Right ventricle myocardium superior (tissue), 1 donor: ENCODE data around the gene COTL1. TPM values are rescaled to one million over a fixed set of nuclear protein-coding genes. Genes with fewer than 3 reads are reported as not detected.
A peak's percentile ranks its signal among the peaks of the same experiment; 100 is the strongest.

Experiments
- ATAC-seq: fragments of 200-7000 bp; cut with Tn5 transposase; one replicate; pipeline ENCODE4 v1.9.1; 2020; ENCODE audit warnings: mild to moderate bottlenecking; ENCODE audit not compliant: poor library complexity
- DNase-seq: peaks from one replicate; pipeline ENCODE4 v3.0.0-alpha.2; 2020
- intact Hi-C: fragments of 100-400 bp; cut with DNase I; formaldehyde crosslinking; loops from one replicate; pipeline ENCODE4 v1.11.2; 2022
- total RNA-seq: library from RNA; stranded (reverse); fragmentation: NEBNext Ultra II Directional; extraction: Animal tissue kit (Norgen Biotek cat#: 25700); gene quantifications from one replicate; pipeline ENCODE4 v1.2.1, GENCODE V29; 2021
- donor health status: DM: no; HTN: yes; CAD: no; lungs with severe emphysema.

The COTL1 gene
- total RNA-seq, 1 donor from 2014 or later: 14.4 TPM

GRCh38 chr16:84618581-84619460 lies 943 bp upstream of the COTL1 start:
- DNase-seq: no peak
- intact Hi-C loops: no loop called here
- no peak for ATAC-seq

GRCh38 chr16:84617041-84617790 lies 662 bp downstream of the COTL1 start:
- ATAC-seq: peak; percentile 7
- intact Hi-C loops: no loop called here
- peak; percentile 66 for DNase-seq

- intact Hi-C loops: no loop called here
These were observed 1.4 kb downstream of the COTL1 start for GRCh38 chr16:84616515-84616914.

GRCh38 chr16:84614968-84615813 lies 2.7 kb downstream of the COTL1 start:
- intact Hi-C loops: no loop called here
- no peak for ATAC-seq
- DNase-seq: no peak

More at GRCh38 chr16:84616515-84616914, 1.4 kb downstream of the COTL1 start:
- no peak for DNase-seq
- no peak for ATAC-seq

GRCh38 chr16:84614623-84614967 lies 3.3 kb downstream of the COTL1 start:
- ATAC-seq (no peak), DNase-seq (no peak)
- intact Hi-C loops: no loop called here

GRCh38 chr16:84614073-84614459 lies 3.8 kb downstream of the COTL1 start:
- intact Hi-C loops: no loop called here
- DNase-seq (no peak), ATAC-seq (no peak)

GRCh38 chr16:84613408-84614072 lies 4.3 kb downstream of the COTL1 start:
- intact Hi-C loops: no loop called here
- ATAC-seq (no peak), DNase-seq (no peak)

GRCh38 chr16:84612686-84613085 lies 5.2 kb downstream of the COTL1 start:
- ATAC-seq (no peak), DNase-seq (no peak)
- intact Hi-C loops: no loop called here

- intact Hi-C loops: no loop called here
- DNase-seq (no peak), ATAC-seq (no peak)
These were observed 6.8 kb downstream of the COTL1 start for GRCh38 chr16:84611041-84611440.

- intact Hi-C loops: no loop called here
- no peak for DNase-seq
- no peak for ATAC-seq
These were observed 7.5 kb downstream of the COTL1 start for GRCh38 chr16:84610376-84610775.

GRCh38 chr16:84609563-84610177 lies 8.2 kb downstream of the COTL1 start:
- ATAC-seq: no peak
- intact Hi-C loops: no loop called here
- DNase-seq: no peak

GRCh38 chr16:84608282-84608681 lies 9.6 kb downstream of the COTL1 start:
- no peak for ATAC-seq
- no peak for DNase-seq
- intact Hi-C loops: no loop called here

- intact Hi-C loops: no loop called here
- ATAC-seq (peak; percentile 16), DNase-seq (no peak)
These were observed 10.2 kb downstream of the COTL1 start for GRCh38 chr16:84607694-84608093.

GRCh38 chr16:84607061-84607460 lies 10.8 kb downstream of the COTL1 start:
- no peak for ATAC-seq
- no peak for DNase-seq
- intact Hi-C loops: no loop called here

- intact Hi-C loops: no loop called here
- DNase-seq (no peak), ATAC-seq (no peak)
These were observed 11.6 kb downstream of the COTL1 start for GRCh38 chr16:84606081-84606875.

GRCh38 chr16:84605339-84605848 lies 12.5 kb downstream of the COTL1 start:
- no peak for ATAC-seq

GRCh38 chr16:84604477-84605013 lies 13.3 kb downstream of the COTL1 start:
- ATAC-seq (no peak), DNase-seq (no peak)
- intact Hi-C loops: no loop called here

More at GRCh38 chr16:84605339-84605848, 12.5 kb downstream of the COTL1 start:
- DNase-seq: no peak
- intact Hi-C loops: no loop called here
